A549 (cell line): ENCODE data around the gene PPP1R9B. TPM values are rescaled to one million over a fixed set of nuclear protein-coding genes. Genes with fewer than 3 reads are reported as not detected.

Source experiments
- ATAC-seq, 2 experiments: fragments of 200-7000 bp in 1 of 2; fragments of >200 bp in 1 of 2; cut with Nextera tagmentation in 1 of 2; cut with Tn5 transposase in 1 of 2; 3 replicates each; pipeline versions ENCODE4 v1.8.0 to v1.9.1; 2018 to 2020; ENCODE audit warnings: mild to moderate bottlenecking in 1 of 2, moderate library complexity in 1 of 2
- CTCF ChIA-PET: fragments of 300-600 bp; sonication (Branson Sonifier 250); formaldehyde crosslinking; extraction: SDS; loops from one replicate; lab custom pipeline; 2021; ENCODE audit warnings: antibody characterized with exemption, inconsistent platforms; lab: Yijun Ruan, JAX
- POLR2A ChIA-PET: fragments of 350-600 bp; formaldehyde crosslinking; extraction: SDS; loops from one replicate; lab custom pipeline; 2021; ENCODE audit warnings: antibody characterized with exemption, inconsistent platforms; lab: Yijun Ruan, JAX
- DNase-seq, 2 experiments: peaks; one replicate each; pipeline versions ENCODE4 v3.0.0 to v3.0.0-alpha.2; 2011 to 2016; ENCODE audit warnings: low read depth in 1 of 2, low spot score in 1 of 2
- FAIRE-seq: peaks from 2 replicates; lab custom pipeline; 2011; peaks lifted over from hg19 to GRCh38; lab: Jason Lieb, UNC
- H3K27ac ChIP-seq, 2 experiments: fragments of >200 bp; sonication (Bioruptor Twin); formaldehyde crosslinking; 3 replicates each; pipeline ENCODE4 v1.5.1; 2016 to 2017
- H3K4me1 ChIP-seq: fragments of >200 bp; sonication (Bioruptor Twin); formaldehyde crosslinking; 3 replicates; pipeline ENCODE4 v1.6.1; 2016
- H3K4me2 ChIP-seq: fragments of >200 bp; sonication (Bioruptor Twin); formaldehyde crosslinking; 3 replicates; pipeline ENCODE4 v1.6.1; 2016
- H3K4me3 ChIP-seq: fragments of >200 bp; sonication (Bioruptor Twin); formaldehyde crosslinking; 3 replicates; pipeline ENCODE4 v1.5.1; 2016
- H3K9me3 ChIP-seq: fragments of >200 bp; sonication (Bioruptor Twin); formaldehyde crosslinking; 3 replicates; pipeline ENCODE4 v1.6.1; 2016
- BCL3 ChIP-seq: fragments of >200 bp; sonication (Bioruptor Twin); formaldehyde crosslinking; IDR thresholded peaks from 3 replicates; pipeline ENCODE4 v1.6.1; 2016
- BHLHE40 ChIP-seq: IDR thresholded peaks from 2 replicates; pipeline ENCODE4 v1.6.1; 2012; ENCODE audit warnings: low read depth, low read length, inconsistent platforms
- CBX8 ChIP-seq: fragments of 200-600 bp; sonication (generic); IDR thresholded peaks from 2 replicates; pipeline ENCODE4 v1.6.1; 2016
- CEBPB ChIP-seq, 2 experiments: fragments of >200 bp in 1 of 2; sonication (Bioruptor Twin) in 1 of 2; formaldehyde crosslinking in 1 of 2; IDR thresholded peaks; 2 replicates each; pipeline ENCODE4 v1.6.1; 2012 to 2016
- CHD2 ChIP-seq: fragments of 150-350 bp; IDR thresholded peaks from 2 replicates; pipeline ENCODE4 v1.6.1; 2014; ENCODE audit warnings: low read length; ENCODE audit not compliant: partially characterized antibody
- CTCF ChIP-seq: fragments of >200 bp; sonication (Bioruptor Twin); formaldehyde crosslinking; IDR thresholded peaks from 3 replicates; pipeline ENCODE4 v1.5.1; 2016
- EHF ChIP-seq: fragments of 250-450 bp; sonication (Bioruptor Pico); IDR thresholded peaks from 2 replicates; pipeline ENCODE4 v1.5.0; 2020; ENCODE audit warnings: mild to moderate bottlenecking
- ELK1 ChIP-seq: fragments of 150-350 bp; IDR thresholded peaks from 2 replicates; pipeline ENCODE4 v1.6.1; 2014; ENCODE audit warnings: low read depth, mild to moderate bottlenecking, low read length
- EP300 ChIP-seq, 2 experiments: fragments of >200 bp; sonication (Bioruptor Twin); formaldehyde crosslinking; IDR thresholded peaks; 2 replicates in 1 of 2; 3 replicates in 1 of 2; pipeline ENCODE4 v1.6.1; 2016 to 2017
- HEYL ChIP-seq: fragments of 250-450 bp; sonication (Bioruptor Pico); IDR thresholded peaks from 2 replicates; pipeline ENCODE4 v1.8.0; 2021; ENCODE audit warnings: mild to moderate bottlenecking, moderate library complexity
- HOXA7 ChIP-seq: fragments of 250-450 bp; sonication (Bioruptor Pico); IDR thresholded peaks from 2 replicates; pipeline ENCODE4 v1.5.0; 2020; ENCODE audit warnings: mild to moderate bottlenecking, moderate library complexity
- HOXB5 ChIP-seq: fragments of 250-450 bp; sonication (Bioruptor Pico); IDR thresholded peaks from 2 replicates; pipeline ENCODE4 v1.5.0; 2020; ENCODE audit warnings: mild to moderate bottlenecking, moderate library complexity
- JUNB ChIP-seq: fragments of >200 bp; sonication (Bioruptor Twin); formaldehyde crosslinking; IDR thresholded peaks from 2 replicates; pipeline ENCODE4 v1.6.1; 2016
- KDM1A ChIP-seq: fragments of 200-600 bp; sonication (generic); IDR thresholded peaks from 2 replicates; pipeline ENCODE4 v1.6.1; 2016; ENCODE audit warnings: low read depth, mild to moderate bottlenecking
- MAX ChIP-seq: IDR thresholded peaks from 2 replicates; pipeline ENCODE4 v1.6.1; 2012
- MYC ChIP-seq: IDR thresholded peaks from 2 replicates; pipeline ENCODE4 v1.6.1; 2012; ENCODE audit warnings: mild to moderate bottlenecking, inconsistent platforms, low read length, improper control_type of control experiment, borderline replicate concordance
- NPAS2 ChIP-seq: fragments of 250-450 bp; sonication (Bioruptor Pico); IDR thresholded peaks from 2 replicates; pipeline ENCODE4 v1.8.0; 2022; ENCODE audit warnings: mild to moderate bottlenecking, moderate library complexity, borderline replicate concordance
- PHF8 ChIP-seq: fragments of 200-600 bp; sonication (generic); IDR thresholded peaks from 2 replicates; pipeline ENCODE4 v1.6.1; 2016; ENCODE audit warnings: low read depth, mild to moderate bottlenecking, antibody characterized with exemption, moderate library complexity, borderline replicate concordance
- POLR2A ChIP-seq: IDR thresholded peaks from 2 replicates; pipeline ENCODE4 v1.6.1; 2012; ENCODE audit warnings: mild to moderate bottlenecking, low read length
- POLR2AphosphoS2 ChIP-seq: conservative IDR thresholded peaks from 2 replicates; pipeline ENCODE4 v1.6.1; 2012; ENCODE audit warnings: low read length, improper control_type of control experiment, inconsistent platforms
- RAD21 ChIP-seq, 2 experiments: fragments of >200 bp in 1 of 2; sonication (Bioruptor Twin) in 1 of 2; formaldehyde crosslinking in 1 of 2; IDR thresholded peaks in 1 of 2; conservative IDR thresholded peaks in 1 of 2; 2 replicates in 1 of 2; 3 replicates in 1 of 2; pipeline ENCODE4 v1.6.1; 2012 to 2018; ENCODE audit warnings: inconsistent platforms in 1 of 2
- RARB ChIP-seq: fragments of 250-450 bp; sonication (Bioruptor Pico); IDR thresholded peaks from 2 replicates; pipeline ENCODE4 v1.8.0; 2021; ENCODE audit warnings: mild to moderate bottlenecking, moderate library complexity
- RFX5 ChIP-seq: fragments of 450-650 bp; IDR thresholded peaks from 2 replicates; pipeline ENCODE4 v1.7.1; 2014; ENCODE audit warnings: antibody characterized with exemption, mild to moderate bottlenecking, moderate library complexity
- SMC3 ChIP-seq: fragments of >200 bp; sonication (Bioruptor Twin); formaldehyde crosslinking; IDR thresholded peaks from 3 replicates; pipeline ENCODE4 v1.6.1; 2018; ENCODE audit warnings: inconsistent platforms
- SREBF2 ChIP-seq: fragments of 450-650 bp; IDR thresholded peaks from 2 replicates; pipeline ENCODE4 v1.6.1; 2014; ENCODE audit warnings: mild to moderate bottlenecking, moderate library complexity
- ZC3H11A ChIP-seq: fragments of 450-650 bp; IDR thresholded peaks from 2 replicates; pipeline ENCODE4 v1.6.1; 2014; ENCODE audit warnings: antibody characterized with exemption, mild to moderate bottlenecking
- ZNF302 ChIP-seq: fragments of 250-450 bp; sonication (Bioruptor Pico); IDR thresholded peaks from 2 replicates; pipeline ENCODE4 v1.9.0; 2021; ENCODE audit warnings: inconsistent platforms, mild to moderate bottlenecking, moderate library complexity
- WGBS: methylation state at CpG from one replicate; pipeline ENCODE4 v1.1.6; 2017; ENCODE audit errors: missing lambda C conversion rate; 5-methylcytosine and 5-hydroxymethylcytosine counted together
- polyA plus RNA-seq, 4 experiments: library from polyadenylated mRNA; depleted of rRNA in 3 of 4; stranded (reverse); fragments of >200 nt; fragmentation: RNase III in 1 of 4; extraction: RNeasy Plus Mini Kit Qiagen cat#74134 plus additional on column Dnase treatment in 1 of 4; gene quantifications; 2 replicates in 3 of 4; 3 replicates in 1 of 4; pipeline ENCODE4 v1.2.3, GENCODE V29; 2011 to 2017

PPP1R9B gene
- polyA plus RNA-seq, 2 of the 4 experiments (the other 2 are of a cell fraction), result 22.0 to 40.6 TPM

GRCh38 chr17:50157891-50158290 is 7.4 kb upstream of the PPP1R9B start:
- ChIA-PET POLR2A (no interaction called here), CTCF (interaction anchor here (0.9 to 60.2 kb wide), 7 partner anchors 11 to 70 kb away, joined by 5 to 1356 read pairs (median 8); partner anchors contain the start of genes COL1A1, PDK2 and SGCA)
- WGBS, result 69% methylated on average over 4 of the region's 4 CpGs
- no peak overlapping the region for H3K4me2 ChIP-seq
- ATAC-seq (no peak), FAIRE-seq (no peak), DNase-seq (no peak)
- H3K4me1 ChIP-seq, result peaks cover 28% of the 10 kb centered on the region
- no peak overlapping the region for H3K27ac ChIP-seq
- no peak overlapping the region for H3K4me3 ChIP-seq
- H3K9me3 ChIP-seq, result no peaks in the 10 kb centered on the region
- no peak for TF ChIP-seq ELK1
- no peak for TF ChIP-seq HOXB5 (CRISPR knock-in tag)
- no peak for TF ChIP-seq NPAS2 (CRISPR knock-in tag)
- TF ChIP-seq HEYL (CRISPR knock-in tag), result no peak
- TF ChIP-seq ZC3H11A, result no peak
- TF ChIP-seq RARB, result no peak
- TF ChIP-seq CEBPB (IDR thresholded peaks at IDR 0.05), result no peak
- TF ChIP-seq RFX5, result no peak
- no peak for TF ChIP-seq EHF (CRISPR knock-in tag)
- no peak for TF ChIP-seq PHF8
- no peak for TF ChIP-seq KDM1A
- TF ChIP-seq ZNF302 (CRISPR knock-in tag), result no peak
- TF ChIP-seq BHLHE40, result no peak
- no peak for TF ChIP-seq MAX
- TF ChIP-seq BCL3, result no peak
- no peak for TF ChIP-seq HOXA7 (CRISPR knock-in tag)
- TF ChIP-seq SMC3, result no peak
- TF ChIP-seq POLR2AphosphoS2, result no peak
- TF ChIP-seq, all 56 proteins: peak for 0

GRCh38 chr17:50155115-50155819 is 4.8 kb upstream of the PPP1R9B start:
- H3K27ac ChIP-seq, result peak overlapping the region in 1 of 2 experiments; percentile 96; a peak in 3 of 6 replicates
- CTCF ChIA-PET, result interaction anchor here (0.8 to 60.2 kb wide), 7 partner anchors 9 to 242 kb away, joined by 3 to 1356 read pairs (median 9); partner anchors contain the start of genes LRRC59, PDK2 and SGCA
- ATAC-seq (no peak), FAIRE-seq (no peak), DNase-seq (no peak)
- no peak overlapping the region for H3K4me3 ChIP-seq
- peaks cover 26% of the 10 kb centered on the region for H3K4me1 ChIP-seq
- no peaks in the 10 kb centered on the region for H3K9me3 ChIP-seq
- peak overlapping the region; percentile 6; the same call in 1 of the 3 replicates for H3K4me2 ChIP-seq
- POLR2A ChIA-PET, result no interaction called here
- 77% methylated on average over 8 of the region's 8 CpGs for WGBS
- TF ChIP-seq SREBF2, result no peak
- no peak for TF ChIP-seq EP300 (IDR thresholded peaks at IDR 0.05)
- TF ChIP-seq MYC, result no peak
- no peak for TF ChIP-seq CEBPB (IDR thresholded peaks at IDR 0.05)
- TF ChIP-seq JUNB, result no peak
- TF ChIP-seq CBX8, result no peak
- no peak for TF ChIP-seq POLR2A
- no peak for TF ChIP-seq CHD2
- no peak for TF ChIP-seq CTCF
- no peak for TF ChIP-seq ZNF302 (CRISPR knock-in tag)
- TF ChIP-seq RAD21 (conservative IDR thresholded peaks at IDR 0.05 in 1 of 2, IDR thresholded peaks at IDR 0.05 in 1 of 2), result no peak
- TF ChIP-seq NPAS2 (CRISPR knock-in tag), result no peak
